Measurements from ENCODE around the gene RNF128. TPM values are rescaled to one million over a fixed set of nuclear protein-coding genes. Genes with fewer than 3 reads are reported as not detected.

RNF128 gene
- polyA plus RNA-seq, 1 of the 3 experiments (the other 2 are of a cell fraction), result not detected

- no peak for TF ChIP-seq EZH2phosphoT487 (IDR thresholded peaks at IDR 0.05; ENCODE audit: borderline replicate concordance, low read depth)
- TF ChIP-seq SIN3A (IDR thresholded peaks at IDR 0.05; ENCODE audit: borderline replicate concordance, low read depth, low read length), result no peak
- Histone ChIP-seq H2AFZ (ENCODE audit: low read depth) (no peak overlapping the region), H3K36me3 (replicated peaks in 1 of 2; ENCODE audit: control insufficient read depth in 1 of 2, insufficient read depth in 2 of 2, low read length in 1 of 2) (no peaks in the 10 kb centered on the region), H3K4me2 (no peak overlapping the region), H3K4me3 (ENCODE audit: low read depth in 2 of 2, low read length in 1 of 2) (no peak overlapping the region), H3F3A (replicated peaks; ENCODE audit: insufficient read depth) (peaks cover 9% of the 10 kb centered on the region), H3K9me3 (no peaks in the 10 kb centered on the region), H3K9me2 (no peaks in the 10 kb centered on the region), H4K20me1 (ENCODE audit: insufficient read depth) (no peaks in the 10 kb centered on the region), H3K27ac (ENCODE audit: low read depth in 2 of 2, low read length in 1 of 2) (no peak overlapping the region), H3K9ac (no peak overlapping the region), H3K4me1 (ENCODE audit: control insufficient read depth in 1 of 2, insufficient read depth in 2 of 2, low read depth in 1 of 2, low read length in 1 of 2) (no peaks in the 10 kb centered on the region), H3K79me2 (ENCODE audit: insufficient read depth) (no peaks in the 10 kb centered on the region), H3K27me3 (ENCODE audit: insufficient read depth) (peaks cover 20% of the 10 kb centered on the region)
- DNase-seq, result no peak
- POLR2A ChIA-PET, result no interaction called here
- CTCF ChIA-PET, result no interaction called here
Observed at GRCh38 chrX:106710771-106711170, 15.7 kb upstream of the RNF128 start.

- H2AFZ ChIP-seq (ENCODE audit: low read depth), result no peak overlapping the region
- DNase-seq, result no peak
- ChIA-PET POLR2A (no interaction called here), CTCF (no interaction called here)
- no peaks in the 10 kb centered on the region for H3K4me1 ChIP-seq (ENCODE audit: control insufficient read depth in 1 of 2, insufficient read depth in 2 of 2, low read depth in 1 of 2, low read length in 1 of 2)
- H3K27me3 ChIP-seq (ENCODE audit: insufficient read depth), result peaks cover 20% of the 10 kb centered on the region
- H4K20me1 ChIP-seq (ENCODE audit: insufficient read depth), result no peaks in the 10 kb centered on the region
- H3K4me2 ChIP-seq, result no peak overlapping the region
- 54% methylated on average over 4 of the region's 4 CpGs for WGBS (ENCODE audit: low lambda C conversion rate)
- no peaks in the 10 kb centered on the region for H3K79me2 ChIP-seq (ENCODE audit: insufficient read depth)
- H3K9me3 ChIP-seq, result no peaks in the 10 kb centered on the region
- H3F3A ChIP-seq (replicated peaks; ENCODE audit: insufficient read depth), result peaks cover 9% of the 10 kb centered on the region
- no peak overlapping the region for H3K27ac ChIP-seq (ENCODE audit: low read depth in 2 of 2, low read length in 1 of 2)
- H3K4me3 ChIP-seq (ENCODE audit: low read depth in 2 of 2, low read length in 1 of 2), result no peak overlapping the region
- no peaks in the 10 kb centered on the region for H3K36me3 ChIP-seq (replicated peaks in 1 of 2; ENCODE audit: control insufficient read depth in 1 of 2, insufficient read depth in 2 of 2, low read length in 1 of 2)
- H3K9me2 ChIP-seq, result no peaks in the 10 kb centered on the region
- no peak for TF ChIP-seq MEF2A (IDR thresholded peaks at IDR 0.05; ENCODE audit: borderline replicate concordance, low read depth)
- TF ChIP-seq PBX3 (IDR thresholded peaks at IDR 0.05), result no peak
- TF ChIP-seq SIN3A (IDR thresholded peaks at IDR 0.05; ENCODE audit: borderline replicate concordance, low read depth, low read length), result no peak
- TF ChIP-seq USF2 (IDR thresholded peaks at IDR 0.05; ENCODE audit: borderline replicate concordance, low read depth, low read length), result no peak
- TF ChIP-seq RFX5 (IDR thresholded peaks at IDR 0.05; ENCODE audit: low read length), result no peak
- TF ChIP-seq EP300 (IDR thresholded peaks at IDR 0.05; ENCODE audit: borderline replicate concordance in 1 of 2, low read depth in 1 of 2, low read length in 1 of 2), result no peak
- no peak for TF ChIP-seq RAD21 (IDR thresholded peaks at IDR 0.05; ENCODE audit: low read length)
- no peak for TF ChIP-seq USF1 (IDR thresholded peaks at IDR 0.05; ENCODE audit: borderline replicate concordance, low read depth)
- no peak for TF ChIP-seq EZH2phosphoT487 (IDR thresholded peaks at IDR 0.05; ENCODE audit: borderline replicate concordance, low read depth)
- no peak for TF ChIP-seq IRF3 (IDR thresholded peaks at IDR 0.05; ENCODE audit: low read depth, low read length)
- no peak overlapping the region for H3K9ac ChIP-seq
Observed at GRCh38 chrX:106711375-106711774, 15.1 kb upstream of the RNF128 start.
